Activated CD8-positive, alpha-beta memory T cell treated with anti-CD3 and anti-CD28 coated beads, Interleukin-2, amount 50 U/mL, for 4 hours (primary cell): ENCODE data around the gene MAPRE2.
"Not testable (repeated sequence)": the region's sequence is repeated elsewhere in the genome, so short reads cannot be mapped to it uniquely, and the experiment has no call there.

Source experiments
- DNase-seq: peaks from one replicate; pipeline ENCODE4 v3.0.0-alpha.2; 2020

MAPRE2 gene

DNA sequence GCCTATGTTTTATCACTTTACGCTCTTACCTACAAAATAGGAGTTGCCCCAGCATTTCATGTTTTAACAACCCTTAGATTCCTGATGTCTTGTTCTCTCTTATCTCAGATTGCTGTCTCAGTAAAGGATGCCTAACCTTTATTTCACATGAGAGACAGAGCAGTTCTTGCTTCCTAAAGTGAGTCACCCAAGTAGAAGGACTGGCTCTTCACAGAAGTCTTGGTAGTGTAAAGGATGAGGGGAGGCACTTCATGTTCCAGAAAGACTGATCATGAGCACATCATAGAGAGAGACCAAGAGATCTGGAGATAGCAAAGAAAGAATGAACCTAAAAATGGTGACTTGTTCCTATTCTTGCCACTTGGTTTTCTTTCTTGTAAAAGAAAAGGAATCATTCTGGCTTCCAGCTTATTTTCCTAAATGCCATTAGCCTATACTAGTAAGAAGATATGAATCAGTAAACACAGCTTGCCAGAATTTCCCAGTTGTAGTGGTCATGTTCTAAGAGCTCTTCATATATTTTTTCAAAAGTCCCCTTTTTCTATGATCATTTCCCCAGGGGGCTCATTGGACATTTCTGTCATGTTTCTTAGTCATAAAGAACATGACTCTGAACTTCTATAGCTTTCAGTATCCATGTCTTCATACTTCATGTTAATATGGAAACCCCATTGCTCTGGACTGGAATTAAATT lies 54.9 kb downstream of the MAPRE2 start:
- no peak for DNase-seq

DNA sequence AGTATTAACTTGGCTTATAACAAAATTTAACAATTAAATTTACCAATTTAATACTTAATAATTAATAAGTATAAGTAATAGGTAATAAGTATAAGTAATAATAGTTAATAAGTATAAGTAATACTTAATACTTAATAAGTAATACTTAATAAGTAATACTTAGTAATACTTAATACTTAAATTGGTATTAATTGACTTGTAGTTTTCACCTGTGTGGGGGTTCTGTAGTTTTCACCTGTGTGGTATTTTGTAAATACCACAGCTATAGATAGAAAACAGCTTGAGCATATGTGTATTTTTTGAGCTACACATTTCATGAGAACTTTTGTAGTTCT lies 55.4 kb downstream of the MAPRE2 start:
- DNase-seq = no peak

DNA sequence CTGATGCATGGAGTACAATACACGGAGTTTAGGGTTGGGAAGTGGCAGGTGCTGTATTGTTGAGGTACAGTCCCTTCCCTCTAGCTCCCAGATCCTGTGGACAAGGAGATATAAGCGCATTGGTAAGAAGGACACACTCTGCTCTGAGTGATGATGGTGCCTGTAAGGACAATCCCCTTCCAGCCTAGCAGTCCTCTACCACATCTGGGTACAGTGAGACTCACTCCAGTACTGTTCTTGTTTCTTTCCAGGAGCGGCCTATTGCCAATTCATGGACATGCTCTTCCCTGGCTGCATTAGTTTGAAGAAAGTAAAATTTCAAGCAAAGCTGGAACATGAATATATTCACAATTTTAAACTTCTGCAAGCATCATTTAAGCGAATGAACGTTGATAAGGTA lies 56.0 kb downstream of the MAPRE2 start:
- DNase-seq = no peak

DNA sequence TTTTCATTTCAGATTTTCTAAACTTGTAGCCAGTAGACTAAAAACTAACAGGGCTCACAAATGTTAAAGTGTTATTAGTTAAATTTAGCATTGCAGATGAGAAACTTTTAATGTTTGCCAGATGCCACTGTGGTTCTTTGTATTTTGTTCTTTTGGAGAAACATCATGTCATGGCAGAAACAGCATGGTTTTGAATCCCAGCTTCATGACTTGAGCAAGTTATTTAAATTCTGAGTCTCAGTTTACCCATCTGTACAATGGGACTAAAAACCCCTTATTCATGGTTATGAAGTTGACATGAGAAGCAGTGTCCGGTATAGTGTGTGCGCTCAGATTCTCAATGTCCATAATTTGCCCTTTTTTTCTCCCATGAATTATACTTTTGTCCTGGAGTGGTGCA lies 56.5 kb downstream of the MAPRE2 start:
- DNase-seq = no peak

DNA sequence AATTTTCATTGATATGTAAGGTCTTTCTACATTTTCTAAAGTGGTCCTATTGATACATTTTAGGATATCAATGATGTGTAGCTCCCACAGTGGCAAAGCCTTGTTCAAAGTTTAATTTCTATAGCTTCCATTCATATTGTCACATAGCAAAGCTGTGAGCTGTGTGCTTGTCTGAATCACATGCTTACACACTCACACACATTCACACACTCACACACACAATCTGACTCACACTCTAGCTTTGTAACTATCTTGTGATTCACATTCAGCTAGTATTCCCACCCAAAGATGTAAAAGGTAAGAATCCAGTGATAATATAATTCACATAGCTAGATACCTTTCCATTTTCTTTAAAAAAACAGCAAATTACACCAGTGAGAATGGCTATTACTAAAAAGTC lies 58.7 kb downstream of the MAPRE2 start:
- no peak for DNase-seq

DNA sequence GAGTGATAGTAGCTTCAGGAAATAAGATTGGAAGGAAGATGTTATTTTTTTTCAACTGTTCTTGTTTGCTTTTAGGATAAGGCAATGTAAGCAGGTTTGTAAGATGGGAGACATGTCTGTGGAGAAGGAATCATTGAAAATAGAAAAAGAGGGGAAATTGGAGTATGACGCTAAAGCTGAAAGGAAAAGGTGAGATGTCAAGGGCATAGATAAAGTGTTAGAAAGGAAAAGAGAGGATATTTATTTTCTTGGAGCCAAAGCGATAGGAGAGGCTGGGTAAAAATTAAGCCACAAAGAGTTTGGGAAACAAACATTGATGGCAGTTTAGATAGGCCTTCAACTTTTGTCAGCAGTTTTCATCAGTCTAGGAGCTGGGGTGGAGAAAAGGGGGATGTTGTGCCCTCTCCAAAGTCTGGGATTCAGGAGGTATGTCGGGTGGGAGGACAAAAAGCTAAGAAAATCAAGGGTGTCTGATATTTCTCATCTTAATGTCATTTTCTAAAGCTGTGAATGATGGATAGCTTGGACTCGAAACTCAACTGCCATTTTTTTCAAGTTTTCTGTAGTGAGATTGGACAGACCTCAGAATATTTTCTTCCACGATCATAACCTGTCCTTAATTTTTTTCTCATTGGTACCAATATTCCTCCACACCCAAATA lies 63.3 kb downstream of the MAPRE2 start:
- DNase-seq = no peak

DNA sequence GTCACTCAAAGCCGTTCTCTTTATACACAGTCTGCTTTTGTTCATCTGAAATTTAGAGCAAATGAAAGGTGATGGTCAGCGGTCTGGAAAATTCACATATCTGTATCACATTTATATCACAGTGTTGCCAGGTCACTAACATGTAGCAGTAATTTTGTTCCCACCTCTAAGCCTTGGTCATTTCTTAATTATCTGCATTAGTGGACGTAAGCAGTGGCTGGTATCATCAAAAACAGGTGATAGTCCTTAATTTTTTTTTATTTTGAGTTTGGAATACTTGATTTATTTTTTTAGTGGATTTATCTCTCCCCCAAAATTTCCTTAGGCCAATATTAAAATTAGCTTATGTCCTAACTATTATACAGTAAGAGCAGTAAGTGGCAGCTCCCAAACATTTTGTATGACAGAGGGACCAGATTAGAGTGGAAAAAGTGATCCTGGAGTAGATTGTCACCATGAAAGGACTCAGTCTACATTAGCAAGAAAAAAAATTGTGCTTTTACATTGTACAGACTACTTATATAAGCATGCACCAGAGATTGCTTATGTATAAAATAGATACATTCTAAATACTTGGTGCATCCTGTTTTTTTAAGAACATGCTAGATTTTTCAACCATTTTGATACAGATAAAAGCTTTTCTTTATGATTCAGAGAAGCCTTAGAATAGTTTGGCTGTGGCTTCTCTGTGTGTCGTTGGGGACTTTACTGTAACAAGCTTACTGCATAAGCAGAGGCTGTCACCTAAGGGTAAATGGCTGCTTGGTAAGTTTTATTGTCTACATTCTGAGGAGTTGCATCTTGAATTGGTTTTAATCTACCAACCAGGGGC lies 65.0 kb downstream of the MAPRE2 start:
- DNase-seq = no peak

DNA sequence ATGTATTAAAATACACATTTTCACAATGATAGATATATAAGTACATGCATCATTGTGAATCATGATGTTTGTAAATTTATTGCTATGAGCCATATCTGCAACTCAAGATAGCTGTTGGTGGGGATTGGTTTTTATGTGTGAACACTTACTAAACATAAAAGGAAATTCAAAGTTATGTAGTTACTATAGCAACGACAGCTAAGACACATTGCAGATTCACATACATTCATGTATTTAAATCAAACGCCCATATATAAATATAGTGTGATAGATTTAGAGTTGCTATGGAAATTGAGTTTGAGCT lies 65.6 kb downstream of the MAPRE2 start:
- DNase-seq = no peak

DNA sequence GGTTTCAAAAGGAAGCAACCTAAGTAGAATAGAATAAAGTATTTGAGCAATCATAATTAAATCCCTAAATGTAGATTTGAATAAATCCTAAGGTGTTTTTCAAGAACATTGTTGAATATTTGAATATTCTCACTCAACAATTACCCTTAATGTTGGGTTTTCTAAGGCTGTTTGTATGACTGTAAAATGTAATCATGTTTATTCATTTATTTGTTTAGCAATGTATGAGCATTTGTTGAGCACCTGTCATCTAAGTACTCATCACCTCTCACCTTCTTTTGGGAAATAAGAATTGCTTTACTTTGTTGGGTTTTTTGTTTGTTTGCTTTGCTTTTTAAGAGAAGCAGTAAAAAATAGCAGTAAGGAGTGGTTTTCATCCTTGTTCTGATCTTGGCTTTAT lies 66.0 kb downstream of the MAPRE2 start:
- DNase-seq = no peak

DNA sequence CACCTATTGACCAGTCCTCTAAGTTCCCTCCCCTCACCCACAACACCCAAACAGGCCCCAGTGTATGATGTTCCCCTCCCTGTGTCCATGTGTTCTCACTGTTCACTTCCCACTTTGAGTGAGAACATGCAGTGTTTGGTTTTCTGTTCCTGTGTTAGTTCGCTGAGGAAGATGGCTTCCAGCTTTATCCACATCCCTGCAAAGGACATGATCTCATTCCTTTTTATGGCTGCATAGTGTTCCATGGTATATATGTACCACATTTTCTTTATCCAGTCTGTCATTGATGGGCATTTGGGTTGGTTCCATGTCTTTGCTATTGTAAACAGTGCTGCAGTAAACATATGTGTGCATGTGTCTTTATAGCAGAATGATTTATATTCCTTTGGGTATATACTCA lies 66.9 kb downstream of the MAPRE2 start:
- not testable (repeated sequence) for DNase-seq

DNA sequence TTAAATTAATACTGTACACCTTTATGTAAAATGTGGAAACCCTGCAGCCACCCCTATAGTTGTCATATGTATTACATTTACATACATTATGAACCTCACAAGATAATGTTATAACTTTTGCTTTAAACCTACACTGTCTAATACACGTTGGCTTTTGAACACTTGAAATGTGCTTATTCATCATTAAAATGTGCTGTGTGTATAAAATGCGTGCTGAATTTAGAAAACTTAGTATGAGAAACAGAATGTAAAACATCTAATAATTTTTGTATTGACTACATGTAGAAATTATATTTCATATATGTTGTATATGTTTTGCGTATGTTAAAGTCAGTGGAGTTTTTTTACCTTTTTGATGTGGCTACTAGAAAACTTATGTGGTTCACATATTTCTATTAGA lies 68.8 kb downstream of the MAPRE2 start:
- no peak for DNase-seq

DNA sequence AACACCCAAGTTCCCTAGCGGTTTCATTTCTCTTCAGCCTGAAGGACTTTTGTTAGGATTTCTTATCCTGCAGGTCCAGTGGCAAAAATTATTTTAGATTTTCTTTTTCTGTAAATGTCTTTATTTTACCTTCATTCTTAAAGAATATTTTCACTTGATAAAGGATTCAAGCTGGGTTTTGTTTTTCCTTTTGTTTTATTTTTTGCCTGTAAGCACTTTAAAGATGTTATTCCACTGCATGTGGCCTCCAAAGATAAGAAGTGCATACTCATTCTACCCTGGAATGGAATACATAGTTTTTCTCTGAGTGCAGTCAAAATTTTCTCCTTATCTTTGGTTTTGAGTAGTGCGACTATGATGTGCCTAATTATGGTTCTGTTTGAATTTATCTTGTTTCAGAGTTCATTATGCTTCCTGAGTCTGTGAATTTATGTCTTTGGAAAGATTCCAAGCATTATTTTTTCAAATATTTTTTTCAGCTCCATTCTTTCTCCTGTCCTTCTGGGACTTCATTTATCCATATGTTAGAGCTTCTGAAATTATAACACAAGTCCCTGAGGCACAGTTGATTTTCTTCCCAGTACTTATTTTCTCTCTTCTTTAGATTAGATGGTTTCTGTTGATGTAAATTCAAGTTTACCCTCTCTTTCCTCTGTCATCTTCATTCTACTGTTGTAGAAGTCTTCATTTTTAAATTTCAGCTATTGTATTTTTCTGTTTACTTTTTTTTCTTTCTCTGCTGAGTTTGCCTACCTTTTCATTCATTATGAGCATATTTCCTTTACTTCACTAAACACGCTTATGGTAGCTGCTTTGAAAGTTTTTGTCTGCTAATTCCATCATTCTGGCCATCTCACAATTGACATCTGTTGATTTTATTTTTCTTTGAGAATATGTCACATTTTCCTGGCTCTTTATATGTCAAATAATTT lies 69.6 kb downstream of the MAPRE2 start:
- DNase-seq = no peak

DNA sequence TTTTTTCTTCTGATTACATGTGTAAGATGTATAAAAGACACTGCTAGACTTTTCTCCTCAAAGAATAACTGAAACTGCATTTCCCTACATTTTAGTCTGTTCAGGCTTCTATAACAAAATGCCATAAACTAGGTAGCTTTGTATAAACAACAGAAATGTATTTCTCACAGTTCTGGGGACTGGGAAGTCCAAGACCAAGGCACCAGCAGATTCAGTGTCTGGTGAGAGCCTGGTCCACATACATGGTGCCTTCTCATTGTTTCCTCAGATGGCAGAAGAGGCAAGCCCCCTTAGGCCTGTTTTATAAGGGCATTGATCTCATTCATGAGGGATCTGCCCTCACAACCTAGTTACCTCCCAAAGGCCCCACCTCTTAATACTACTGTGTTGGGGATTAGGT lies 71.5 kb downstream of the MAPRE2 start:
- no peak for DNase-seq

DNA sequence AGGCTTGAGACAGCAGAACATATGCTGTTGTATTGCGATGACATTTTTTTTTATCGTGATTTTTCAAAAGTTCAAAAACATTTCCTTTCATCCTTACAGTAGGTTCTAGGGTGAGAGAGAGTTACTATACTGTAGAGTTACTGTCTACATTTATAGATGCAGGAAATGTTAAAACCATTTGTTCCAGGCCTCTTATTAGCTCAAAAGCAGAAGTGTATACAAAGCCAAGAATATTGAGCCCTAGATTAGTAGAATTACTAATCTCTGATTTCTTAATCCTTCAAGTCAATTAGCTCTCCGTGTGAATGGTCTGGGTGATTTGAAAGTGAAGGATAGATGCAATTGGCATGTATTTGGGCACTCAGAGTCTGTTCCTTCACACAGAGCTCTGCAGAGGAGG lies 73.1 kb downstream of the MAPRE2 start:
- no peak for DNase-seq

DNA sequence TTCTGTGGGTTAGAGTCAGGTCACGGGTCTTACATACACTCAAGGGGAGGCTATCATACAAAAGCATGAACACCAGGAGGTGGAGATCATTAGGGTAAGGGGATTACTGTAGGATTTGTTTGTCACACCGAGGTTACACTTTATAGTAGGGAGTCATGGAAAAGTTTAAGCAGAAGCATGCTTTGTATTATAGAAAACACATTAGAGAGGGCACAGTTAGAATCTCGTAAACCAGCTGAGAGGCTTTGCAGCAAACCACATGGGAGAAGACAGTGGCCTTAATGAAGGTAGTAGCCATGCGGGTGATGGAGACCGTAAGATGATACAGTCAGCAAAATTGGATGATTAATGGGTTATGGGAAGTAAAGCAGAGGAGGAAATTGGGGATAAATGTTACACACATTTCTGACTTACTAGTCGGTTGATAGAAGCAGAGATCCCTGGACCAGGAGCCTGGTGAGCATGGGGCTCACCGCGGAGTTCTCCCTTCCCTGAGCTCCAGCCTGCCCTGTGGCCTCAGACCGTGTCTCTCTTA lies 75.6 kb downstream of the MAPRE2 start:
- DNase-seq = no peak

DNA sequence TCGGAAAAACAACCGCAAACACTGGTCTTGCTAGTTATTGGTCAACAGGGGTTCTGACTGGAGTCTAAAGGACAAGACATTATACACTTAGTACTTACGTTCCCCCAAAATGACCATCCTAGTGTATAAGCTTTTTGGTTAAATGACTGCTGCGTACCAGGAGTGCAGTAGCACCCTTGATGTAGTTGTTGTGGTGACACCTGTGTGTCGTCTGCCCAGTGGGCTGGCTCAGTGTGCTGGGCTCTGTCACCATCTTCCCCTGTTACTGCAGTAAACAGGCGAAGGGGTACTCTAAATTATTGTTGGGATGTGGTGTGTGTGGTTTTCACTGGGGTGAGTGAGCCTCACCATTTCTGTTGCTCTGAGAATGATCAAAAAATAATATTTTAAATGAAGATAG lies 76.2 kb downstream of the MAPRE2 start:
- no peak for DNase-seq

DNA sequence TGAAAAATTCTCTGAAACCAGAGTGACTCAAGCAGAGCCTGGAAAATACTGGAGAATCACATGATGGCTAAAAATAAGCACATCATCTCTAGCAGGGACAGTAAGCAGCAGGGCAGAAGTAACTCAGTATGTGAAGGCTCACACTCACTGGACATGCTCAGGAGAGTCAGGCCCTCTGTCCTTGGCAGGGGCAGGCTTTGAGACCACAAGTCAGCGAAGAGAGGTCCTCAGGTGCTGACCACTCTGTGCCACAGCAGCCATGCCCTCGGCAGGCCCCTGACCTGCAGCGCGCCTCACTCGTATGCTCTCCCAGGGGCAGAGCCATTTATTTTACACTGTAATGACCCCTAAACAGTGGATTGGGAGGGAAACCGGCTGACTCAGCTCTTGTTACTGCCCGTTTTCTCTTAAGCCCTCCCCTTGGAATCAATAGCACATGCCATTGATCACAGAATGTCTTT lies 76.8 kb downstream of the MAPRE2 start:
- no peak for DNase-seq

DNA sequence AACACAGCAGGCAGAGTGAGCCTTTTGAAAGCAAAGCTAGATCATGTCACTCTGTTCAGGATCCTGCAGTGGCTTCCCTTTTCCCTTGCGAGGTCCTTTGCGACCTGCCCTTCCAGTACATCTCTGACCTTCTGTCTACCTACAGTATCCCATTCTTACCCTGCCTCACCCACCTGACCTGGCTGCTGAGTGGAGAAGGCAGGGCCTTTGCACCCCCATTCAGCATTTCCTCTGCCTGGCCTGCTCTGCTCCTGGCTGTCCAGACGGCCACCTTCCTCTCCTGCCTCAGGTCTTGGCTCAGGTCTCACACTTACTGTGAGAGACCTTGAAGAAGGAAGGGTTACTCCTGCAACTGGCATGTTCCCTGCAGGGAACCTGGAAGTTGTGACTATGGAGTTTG lies 77.4 kb downstream of the MAPRE2 start:
- no peak for DNase-seq

DNA sequence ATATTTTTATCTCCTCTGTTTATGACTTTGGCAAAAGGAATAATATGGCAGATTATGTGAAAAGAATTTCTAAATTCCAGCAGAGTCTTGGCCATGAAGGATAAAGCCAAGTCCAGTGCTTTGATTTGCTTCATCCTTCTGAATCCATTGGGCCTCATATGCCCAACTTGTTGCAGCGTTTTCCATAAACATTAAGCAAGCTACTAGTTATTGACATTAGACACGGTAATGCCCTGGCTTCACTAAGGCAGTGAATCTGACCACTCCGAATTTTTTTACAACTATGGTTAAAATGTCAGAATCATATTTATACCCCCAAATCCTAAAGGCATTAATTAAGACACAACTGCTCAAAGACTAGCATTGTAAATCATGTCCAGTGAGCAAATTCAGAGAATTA lies 79.8 kb downstream of the MAPRE2 start:
- no peak for DNase-seq

DNA sequence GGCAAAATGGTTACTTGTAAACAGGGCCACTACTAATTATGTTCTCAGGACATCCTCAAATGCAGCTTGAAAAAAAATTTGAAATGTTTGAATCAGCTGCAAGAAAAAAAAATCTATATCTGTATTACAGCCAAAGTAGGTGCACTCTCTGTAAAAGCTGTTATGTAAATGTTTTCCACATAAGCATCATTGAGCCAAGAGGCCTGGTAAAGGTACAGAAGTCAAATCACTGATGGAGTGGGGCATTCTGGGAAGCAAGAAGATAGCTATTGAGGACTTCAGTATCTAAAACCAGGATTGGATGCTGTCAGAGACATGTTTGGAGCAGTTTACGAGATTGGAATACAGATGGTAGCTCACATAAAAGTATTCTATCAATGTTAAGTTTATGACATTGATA lies 80.3 kb downstream of the MAPRE2 start:
- DNase-seq = no peak

DNA sequence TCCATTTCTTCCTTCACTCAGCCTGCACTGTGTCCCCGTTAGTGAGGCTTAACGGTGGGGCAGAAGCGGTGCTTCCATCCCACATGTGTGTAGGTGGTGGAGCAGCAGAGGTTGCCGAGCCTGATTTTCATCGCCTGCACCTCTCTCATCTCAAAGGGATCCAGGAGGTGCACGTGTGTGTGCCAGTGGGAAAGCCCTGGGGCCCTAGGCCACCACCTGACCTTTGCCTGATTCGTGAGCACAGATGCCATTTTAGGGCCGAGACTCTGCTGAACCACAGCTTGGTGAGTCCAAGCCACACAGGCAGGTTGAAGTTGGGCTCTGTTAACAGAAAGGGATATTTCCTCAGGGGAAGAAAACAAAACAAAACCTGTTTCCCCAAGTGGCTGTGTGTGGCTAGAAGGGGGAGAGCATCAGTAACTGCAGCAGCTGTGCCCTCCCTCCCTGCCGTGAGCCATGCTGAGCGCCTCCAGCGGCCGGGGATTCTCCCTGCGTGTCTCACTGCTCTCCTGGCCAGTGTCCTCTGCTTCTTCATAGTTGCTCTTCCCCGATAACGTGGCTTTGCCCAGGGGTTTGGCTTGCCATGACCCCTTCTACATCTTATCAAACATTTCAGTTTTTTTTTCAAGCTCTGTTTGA lies 81.5 kb downstream of the MAPRE2 start:
- DNase-seq = no peak

DNA sequence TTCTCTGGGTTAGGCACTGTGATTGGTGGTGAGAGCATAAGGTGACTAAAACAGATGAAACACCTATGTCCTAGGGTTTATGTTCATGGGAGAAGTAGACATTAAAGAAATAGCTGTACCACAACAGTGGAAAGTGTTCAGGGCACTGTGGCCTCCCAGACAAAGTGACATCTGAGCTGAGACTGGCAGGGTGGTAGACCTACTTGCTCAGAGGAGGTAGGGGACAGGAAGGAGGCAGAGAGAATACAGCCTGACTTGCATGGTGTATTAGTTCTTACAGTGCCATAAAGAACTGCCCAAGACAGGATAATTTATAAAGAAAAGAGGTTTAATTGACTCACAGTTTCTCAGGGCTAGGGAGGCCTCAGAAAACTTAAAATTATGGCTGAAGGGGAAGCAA lies 82.6 kb downstream of the MAPRE2 start:
- no peak for DNase-seq
